HCT116 (cell line): Measurements from ENCODE around the gene RGN. TPM values are rescaled to one million over a fixed set of nuclear protein-coding genes. Genes with fewer than 3 reads are reported as not detected.

Experiments
- ATAC-seq: fragments of 200-7000 bp; cut with Tn5 transposase; 2 replicates; pipeline ENCODE4 v1.9.1; 2020; ENCODE audit warnings: mild to moderate bottlenecking, moderate library complexity
- BruUV-seq: library from RNA; stranded (reverse); fragments of 400-500 nt; replicated peaks from 2 replicates; lab custom pipeline; 2021; lab: Mats Ljungman, UMichigan
- CTCF ChIA-PET: fragments of 300-600 bp; sonication (Branson Sonifier 250); formaldehyde crosslinking; loops from one replicate; lab custom pipeline; 2021; ENCODE audit warnings: antibody characterized with exemption; lab: Charles Lee
- POLR2A ChIA-PET: fragments of 300-600, 350-600 bp; sonication (Branson Sonifier 250); formaldehyde crosslinking; loops from one replicate; lab custom pipeline; 2021; ENCODE audit warnings: antibody characterized with exemption; lab: Charles Lee
- RAD21 ChIA-PET, 2 experiments: fragments of 300-600 bp; sonication (Branson Sonifier 250); formaldehyde crosslinking; loops; one replicate each; lab custom pipeline; 2023; ENCODE audit warnings: low total read pairs in 2 of 2; ENCODE audit not compliant: uncharacterized antibody in 2 of 2, unreplicated experiment in 2 of 2, low non-redundant PET in 1 of 2; lab: Charles Lee
- DNase-seq: peaks from one replicate; pipeline ENCODE4 v3.0.0-alpha.2; 2010; ENCODE audit warnings: low read depth, low spot score
- H2AFZ ChIP-seq: fragments of 200-600 bp; shearing (Covaris generic), sonication (generic); 2 replicates; pipeline ENCODE4 v1.6.1; 2017; ENCODE audit warnings: low read depth, mixed run types, mixed read lengths, antibody characterized with exemption, low read length; ENCODE audit not compliant: poor library complexity, severe bottlenecking
- H3K27ac ChIP-seq: 2 replicates; pipeline ENCODE4 v1.5.1; 2012; ENCODE audit warnings: low read depth, low read length
- H3K27me3 ChIP-seq: fragments of 200-600 bp; sonication (generic); 2 replicates; pipeline ENCODE4 v1.6.1; 2016; ENCODE audit warnings: mixed run types, low read length, mixed read lengths; ENCODE audit not compliant: insufficient read depth
- H3K36me3 ChIP-seq, 2 experiments: fragments of 200-500 bp in 1 of 2; fragments of 200-600 bp in 1 of 2; sonication (Bioruptor generic) in 1 of 2; sonication (generic) in 1 of 2; 2 replicates each; pipeline versions ENCODE4 v1.5.1 to v1.6.1; 2014 to 2016; ENCODE audit warnings: low read length in 2 of 2, inconsistent platforms in 1 of 2, mixed read lengths in 1 of 2, mixed run types in 1 of 2; ENCODE audit not compliant: insufficient read depth in 2 of 2, control insufficient read depth in 1 of 2
- H3K4me1 ChIP-seq, 2 experiments: fragments of 200-600 bp in 1 of 2; sonication (generic) in 1 of 2; 2 replicates each; pipeline versions ENCODE4 v1.5.1 to v1.6.1; 2012 to 2017; ENCODE audit warnings: low read length in 2 of 2, inconsistent platforms in 1 of 2, mild to moderate bottlenecking in 1 of 2, mixed read lengths in 1 of 2, mixed run types in 1 of 2, moderate library complexity in 1 of 2; ENCODE audit not compliant: insufficient read depth in 2 of 2, control insufficient read depth in 1 of 2
- H3K4me2 ChIP-seq: fragments of 200-600 bp; sonication (generic); 2 replicates; pipeline ENCODE4 v1.6.1; 2017; ENCODE audit warnings: mixed run types, low read length, mixed read lengths
- H3K4me3 ChIP-seq, 2 experiments: fragments of 200-600 bp in 1 of 2; sonication (generic) in 1 of 2; replicated peaks in 1 of 2; 2 replicates each; pipeline ENCODE4 v1.5.1; 2011 to 2016; ENCODE audit warnings: low read length in 2 of 2, control low read depth in 1 of 2, low read depth in 1 of 2, mild to moderate bottlenecking in 1 of 2, mixed read lengths in 1 of 2, mixed run types in 1 of 2
- H3K79me2 ChIP-seq: fragments of 200-600 bp; sonication (generic); 2 replicates; pipeline ENCODE4 v1.6.1; 2017; ENCODE audit warnings: mild to moderate bottlenecking, mixed run types, low read length, moderate library complexity, mixed read lengths; ENCODE audit not compliant: insufficient read depth
- H3K9ac ChIP-seq: fragments of 200-600 bp; sonication (generic); 2 replicates; pipeline ENCODE4 v1.6.1; 2016; ENCODE audit warnings: low read length, mixed read lengths
- H3K9me2 ChIP-seq: fragments of 200-600 bp; sonication (generic), shearing (Covaris generic); 2 replicates; pipeline ENCODE4 v1.6.1; 2017; ENCODE audit warnings: mixed run types, mild to moderate bottlenecking, moderate library complexity; ENCODE audit not compliant: insufficient read depth
- H3K9me3 ChIP-seq, 2 experiments: fragments of 200-500 bp in 1 of 2; fragments of 200-600 bp in 1 of 2; sonication (Bioruptor generic) in 1 of 2; sonication (generic) in 1 of 2; 2 replicates each; pipeline ENCODE4 v1.6.1; 2014 to 2017; ENCODE audit warnings: low read length in 2 of 2, mixed read lengths in 2 of 2, inconsistent platforms in 1 of 2, low read depth in 1 of 2, mild to moderate bottlenecking in 1 of 2, mixed run types in 1 of 2, moderate library complexity in 1 of 2; ENCODE audit not compliant: control insufficient read depth in 1 of 2, insufficient read depth in 1 of 2
- H4K20me1 ChIP-seq: fragments of 200-600 bp; sonication (generic), shearing (Covaris generic); 2 replicates; pipeline ENCODE4 v1.6.1; 2017; ENCODE audit warnings: mixed run types, mild to moderate bottlenecking, moderate library complexity; ENCODE audit not compliant: insufficient read depth
- CEBPB ChIP-seq: IDR thresholded peaks from 2 replicates; pipeline ENCODE4 v1.6.1; 2012; ENCODE audit warnings: low read depth
- EZH2 ChIP-seq: fragments of 200-600 bp; sonication (generic); IDR thresholded peaks from 2 replicates; pipeline ENCODE4 v1.6.1; 2017; ENCODE audit warnings: antibody characterized with exemption, mixed run types
- EZH2phosphoT487 ChIP-seq: fragments of 200-600 bp; IDR thresholded peaks from 2 replicates; pipeline ENCODE4 v1.6.1; 2018; ENCODE audit warnings: antibody characterized with exemption, borderline replicate concordance
- FOSL1 ChIP-seq: IDR thresholded peaks from 2 replicates; pipeline ENCODE4 v1.6.1; 2012; ENCODE audit warnings: low read depth
- JUND ChIP-seq: IDR thresholded peaks from 2 replicates; pipeline ENCODE4 v1.6.1; 2012
- RAD21 ChIP-seq: IDR thresholded peaks from 2 replicates; pipeline ENCODE4 v1.6.1; 2012; ENCODE audit warnings: low read depth, mild to moderate bottlenecking
- SIN3A ChIP-seq: IDR thresholded peaks from 2 replicates; pipeline ENCODE4 v1.6.1; 2012; ENCODE audit warnings: low read depth
- SP1 ChIP-seq: IDR thresholded peaks from 2 replicates; pipeline ENCODE4 v1.6.1; 2012; ENCODE audit warnings: low read depth
- TCF7L2 ChIP-seq: IDR thresholded peaks from 2 replicates; pipeline ENCODE4 v1.7.0; 2011; ENCODE audit warnings: borderline replicate concordance, inconsistent platforms; ENCODE audit not compliant: insufficient read depth, insufficient read length; ENCODE audit errors: extremely low read depth
- ZFX ChIP-seq: fragments of 450-650 bp; IDR thresholded peaks from 2 replicates; pipeline ENCODE4 v1.6.1; 2017
- intact Hi-C: fragments of 100-400 bp; cut with micrococcal nuclease; formaldehyde crosslinking; loops from 2 replicates; pipeline ENCODE4 v1.10.0; 2022
- total RNA-seq: library from RNA; stranded (reverse); gene quantifications from one replicate; pipeline ENCODE4 v1.2.1, GENCODE V29; 2021; ENCODE audit not compliant: unreplicated experiment
- TF ChIP-seq, protein P1 (sequence below): IDR thresholded peaks from 2 replicates; pipeline ENCODE4 v1.6.1; 2012
- TF ChIP-seq, protein P2 (sequence below): IDR thresholded peaks from 2 replicates; pipeline ENCODE4 v1.6.1; 2011; ENCODE audit warnings: mild to moderate bottlenecking, low read length, moderate library complexity; ENCODE audit not compliant: insufficient replicate concordance; ENCODE audit errors: extremely low read depth
- TF ChIP-seq, protein P3 (sequence below): IDR thresholded peaks from 2 replicates; pipeline ENCODE4 v1.6.1; 2012; ENCODE audit warnings: low read depth
- TF ChIP-seq, protein P4 (sequence below), 3 experiments: fragments of 200-600 bp in 1 of 3; sonication (generic) in 1 of 3; IDR thresholded peaks in 2 of 3; conservative IDR thresholded peaks in 1 of 3; 2 replicates each; pipeline ENCODE4 v1.5.1; 2012 to 2017; ENCODE audit warnings: low read depth in 2 of 3, low read length in 2 of 3, antibody characterized with exemption in 1 of 3, borderline replicate concordance in 1 of 3, control low read depth in 1 of 3, mild to moderate bottlenecking in 1 of 3, mixed read lengths in 1 of 3, mixed run types in 1 of 3, moderate library complexity in 1 of 3; ENCODE audit not compliant: insufficient read depth in 1 of 3

The RGN gene
- total RNA-seq, 1 experiment from 2014 or later = not detected

GRCh38 chrX:47112316-47112954 lies 34.2 kb downstream of the RGN start:
- Histone ChIP-seq H3K4me3 (no peak overlapping the region), H3K9ac (no peak overlapping the region), H3K9me3 (no peaks in the 10 kb centered on the region), H4K20me1 (no peaks in the 10 kb centered on the region), H3K4me1 (no peaks in the 10 kb centered on the region), H3K36me3 (no peaks in the 10 kb centered on the region), H3K9me2 (no peaks in the 10 kb centered on the region), H3K79me2 (no peaks in the 10 kb centered on the region), H2AFZ (no peak overlapping the region), H3K27me3 (no peaks in the 10 kb centered on the region), H3K4me2 (no peak overlapping the region), H3K27ac (no peak overlapping the region)
- intact Hi-C loops = no loop called here
- TF ChIP-seq ZFX = no peak
- no peak for TF ChIP-seq TCF7L2
- peak; percentile 46 for TF ChIP-seq RAD21
- TF ChIP-seq EZH2 = no peak
- TF ChIP-seq CEBPB = no peak
- no peak for TF ChIP-seq EZH2phosphoT487
- TF ChIP-seq, protein P1, sequence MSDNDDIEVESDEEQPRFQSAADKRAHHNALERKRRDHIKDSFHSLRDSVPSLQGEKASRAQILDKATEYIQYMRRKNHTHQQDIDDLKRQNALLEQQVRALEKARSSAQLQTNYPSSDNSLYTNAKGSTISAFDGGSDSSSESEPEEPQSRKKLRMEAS = no peak
- TF ChIP-seq, protein P2, sequence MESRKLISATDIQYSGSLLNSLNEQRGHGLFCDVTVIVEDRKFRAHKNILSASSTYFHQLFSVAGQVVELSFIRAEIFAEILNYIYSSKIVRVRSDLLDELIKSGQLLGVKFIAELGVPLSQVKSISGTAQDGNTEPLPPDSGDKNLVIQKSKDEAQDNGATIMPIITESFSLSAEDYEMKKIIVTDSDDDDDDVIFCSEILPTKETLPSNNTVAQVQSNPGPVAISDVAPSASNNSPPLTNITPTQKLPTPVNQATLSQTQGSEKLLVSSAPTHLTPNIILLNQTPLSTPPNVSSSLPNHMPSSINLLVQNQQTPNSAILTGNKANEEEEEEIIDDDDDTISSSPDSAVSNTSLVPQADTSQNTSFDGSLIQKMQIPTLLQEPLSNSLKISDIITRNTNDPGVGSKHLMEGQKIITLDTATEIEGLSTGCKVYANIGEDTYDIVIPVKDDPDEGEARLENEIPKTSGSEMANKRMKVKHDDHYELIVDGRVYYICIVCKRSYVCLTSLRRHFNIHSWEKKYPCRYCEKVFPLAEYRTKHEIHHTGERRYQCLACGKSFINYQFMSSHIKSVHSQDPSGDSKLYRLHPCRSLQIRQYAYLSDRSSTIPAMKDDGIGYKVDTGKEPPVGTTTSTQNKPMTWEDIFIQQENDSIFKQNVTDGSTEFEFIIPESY = no peak
- TF ChIP-seq SIN3A = no peak
- TF ChIP-seq, protein P3, sequence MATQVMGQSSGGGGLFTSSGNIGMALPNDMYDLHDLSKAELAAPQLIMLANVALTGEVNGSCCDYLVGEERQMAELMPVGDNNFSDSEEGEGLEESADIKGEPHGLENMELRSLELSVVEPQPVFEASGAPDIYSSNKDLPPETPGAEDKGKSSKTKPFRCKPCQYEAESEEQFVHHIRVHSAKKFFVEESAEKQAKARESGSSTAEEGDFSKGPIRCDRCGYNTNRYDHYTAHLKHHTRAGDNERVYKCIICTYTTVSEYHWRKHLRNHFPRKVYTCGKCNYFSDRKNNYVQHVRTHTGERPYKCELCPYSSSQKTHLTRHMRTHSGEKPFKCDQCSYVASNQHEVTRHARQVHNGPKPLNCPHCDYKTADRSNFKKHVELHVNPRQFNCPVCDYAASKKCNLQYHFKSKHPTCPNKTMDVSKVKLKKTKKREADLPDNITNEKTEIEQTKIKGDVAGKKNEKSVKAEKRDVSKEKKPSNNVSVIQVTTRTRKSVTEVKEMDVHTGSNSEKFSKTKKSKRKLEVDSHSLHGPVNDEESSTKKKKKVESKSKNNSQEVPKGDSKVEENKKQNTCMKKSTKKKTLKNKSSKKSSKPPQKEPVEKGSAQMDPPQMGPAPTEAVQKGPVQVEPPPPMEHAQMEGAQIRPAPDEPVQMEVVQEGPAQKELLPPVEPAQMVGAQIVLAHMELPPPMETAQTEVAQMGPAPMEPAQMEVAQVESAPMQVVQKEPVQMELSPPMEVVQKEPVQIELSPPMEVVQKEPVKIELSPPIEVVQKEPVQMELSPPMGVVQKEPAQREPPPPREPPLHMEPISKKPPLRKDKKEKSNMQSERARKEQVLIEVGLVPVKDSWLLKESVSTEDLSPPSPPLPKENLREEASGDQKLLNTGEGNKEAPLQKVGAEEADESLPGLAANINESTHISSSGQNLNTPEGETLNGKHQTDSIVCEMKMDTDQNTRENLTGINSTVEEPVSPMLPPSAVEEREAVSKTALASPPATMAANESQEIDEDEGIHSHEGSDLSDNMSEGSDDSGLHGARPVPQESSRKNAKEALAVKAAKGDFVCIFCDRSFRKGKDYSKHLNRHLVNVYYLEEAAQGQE = no peak
- TF ChIP-seq JUND = no peak
- TF ChIP-seq, protein P4, sequence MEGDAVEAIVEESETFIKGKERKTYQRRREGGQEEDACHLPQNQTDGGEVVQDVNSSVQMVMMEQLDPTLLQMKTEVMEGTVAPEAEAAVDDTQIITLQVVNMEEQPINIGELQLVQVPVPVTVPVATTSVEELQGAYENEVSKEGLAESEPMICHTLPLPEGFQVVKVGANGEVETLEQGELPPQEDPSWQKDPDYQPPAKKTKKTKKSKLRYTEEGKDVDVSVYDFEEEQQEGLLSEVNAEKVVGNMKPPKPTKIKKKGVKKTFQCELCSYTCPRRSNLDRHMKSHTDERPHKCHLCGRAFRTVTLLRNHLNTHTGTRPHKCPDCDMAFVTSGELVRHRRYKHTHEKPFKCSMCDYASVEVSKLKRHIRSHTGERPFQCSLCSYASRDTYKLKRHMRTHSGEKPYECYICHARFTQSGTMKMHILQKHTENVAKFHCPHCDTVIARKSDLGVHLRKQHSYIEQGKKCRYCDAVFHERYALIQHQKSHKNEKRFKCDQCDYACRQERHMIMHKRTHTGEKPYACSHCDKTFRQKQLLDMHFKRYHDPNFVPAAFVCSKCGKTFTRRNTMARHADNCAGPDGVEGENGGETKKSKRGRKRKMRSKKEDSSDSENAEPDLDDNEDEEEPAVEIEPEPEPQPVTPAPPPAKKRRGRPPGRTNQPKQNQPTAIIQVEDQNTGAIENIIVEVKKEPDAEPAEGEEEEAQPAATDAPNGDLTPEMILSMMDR (IDR thresholded peaks at IDR 0.05 in 2 of 3, conservative IDR thresholded peaks at IDR 0.05 in 1 of 3; ENCODE audit: borderline replicate concordance in 1 of 3, insufficient read depth in 1 of 3, low read depth in 2 of 3, low read length in 2 of 3) = peak in 1 of 3 experiments; percentile 10; a peak in 1 of 6 replicates
- no peak for TF ChIP-seq FOSL1
- TF ChIP-seq SP1 = no peak
- no TSS peak for BruUV-seq
- DNase-seq (no peak), ATAC-seq (peak; percentile 25; the same call in 1 of the 2 replicates)
- RAD21 ChIA-PET = no interaction called here
- POLR2A ChIA-PET = no interaction called here
- CTCF ChIA-PET = interaction anchor here (0.9 kb wide), 1 partner anchor 411 kb away, joined by 3 read pairs; no protein-coding TSS in a partner anchor
